HepG2 (cell line): ENCODE results near the gene HYAL1. TPM values are rescaled to one million over a fixed set of nuclear protein-coding genes. Genes with fewer than 3 reads are reported as not detected.

ENCODE experiments used
- EZH2 ChIP-seq: conservative IDR thresholded peaks from 2 replicates; pipeline ENCODE4 v1.6.1; 2012; ENCODE audit warnings: mild to moderate bottlenecking, low read depth, low read length, moderate library complexity
- IKZF4 ChIP-seq: sonication (generic); formaldehyde crosslinking; IDR thresholded peaks from 2 replicates; pipeline ENCODE4 v1.5.1; 2020; ENCODE audit warnings: borderline replicate concordance, mild to moderate bottlenecking, low read depth, missing genetic modification reagents; ENCODE audit errors: not compliant biosample characterization
- SIX1 ChIP-seq: sonication (generic); formaldehyde crosslinking; IDR thresholded peaks from 2 replicates; pipeline ENCODE4 v1.4.0; 2020; ENCODE audit warnings: missing genetic modification reagents, borderline replicate concordance
- SMAD3 ChIP-seq: sonication (generic); formaldehyde crosslinking; IDR thresholded peaks from 2 replicates; pipeline ENCODE4 v1.4.0; 2020; ENCODE audit warnings: missing genetic modification reagents
- SMYD3 ChIP-seq: sonication (generic); formaldehyde crosslinking; IDR thresholded peaks from 2 replicates; pipeline ENCODE4 v1.8.1; 2023; ENCODE audit warnings: mild to moderate bottlenecking, missing genetic modification reagents
- WIZ ChIP-seq: sonication (generic); formaldehyde crosslinking; IDR thresholded peaks from 2 replicates; pipeline ENCODE4 v1.5.1; 2020; ENCODE audit warnings: mild to moderate bottlenecking, missing genetic modification reagents
- ZNF44 ChIP-seq: sonication (generic); formaldehyde crosslinking; IDR thresholded peaks from 2 replicates; pipeline ENCODE4 v1.5.1; 2020; ENCODE audit warnings: mild to moderate bottlenecking, missing genetic modification reagents
- ZNF446 ChIP-seq: sonication (generic); formaldehyde crosslinking; IDR thresholded peaks from 2 replicates; pipeline ENCODE4 v1.5.0; 2020; ENCODE audit warnings: mild to moderate bottlenecking, missing genetic modification reagents
- ZNF7 ChIP-seq: IDR thresholded peaks from 2 replicates; pipeline ENCODE4 v1.6.1; 2016; ENCODE audit warnings: missing biosample characterization, missing genetic modification reagents
- ZNF772 ChIP-seq: sonication (generic); formaldehyde crosslinking; IDR thresholded peaks from 2 replicates; pipeline ENCODE4 v1.5.0; 2020; ENCODE audit warnings: mild to moderate bottlenecking, missing genetic modification reagents
- ZNF83 ChIP-seq: sonication (generic); formaldehyde crosslinking; IDR thresholded peaks from 2 replicates; pipeline ENCODE4 v1.4.0; 2020; ENCODE audit warnings: missing genetic modification reagents, mild to moderate bottlenecking, borderline replicate concordance
- ZZZ3 ChIP-seq: sonication (generic); formaldehyde crosslinking; IDR thresholded peaks from 2 replicates; pipeline ENCODE4 v1.4.0; 2020; ENCODE audit warnings: missing genetic modification reagents, mild to moderate bottlenecking, borderline replicate concordance
- polyA plus RNA-seq, 8 experiments: library from polyadenylated mRNA; depleted of rRNA in 3 of 8; stranded (reverse) in 7 of 8; unstranded in 1 of 8; fragments of >200 nt; fragmentation: Illumina TruSeq in 4 of 8; extraction: Trizol in 4 of 8; gene quantifications; 2 replicates each; pipeline versions ENCODE4 v1.2.1 to v1.2.3, GENCODE V29; 2011 to 2016; ENCODE audit warnings: low read depth in 4 of 8, missing spikeins in 1 of 8, mixed read lengths in 1 of 8; ENCODE audit not compliant: insufficient read depth in 1 of 8
- total RNA-seq, 5 experiments: library from RNA; depleted of rRNA; stranded (reverse); fragments of >200 nt; fragmentation: Illumina TruSeq; extraction: Trizol; gene quantifications; 2 replicates each; pipeline ENCODE4 v1.2.3, GENCODE V29; 2016; ENCODE audit warnings: low read depth in 1 of 5
- TF ChIP-seq, protein P1 (sequence below): sonication (generic); formaldehyde crosslinking; IDR thresholded peaks from 2 replicates; pipeline ENCODE4 v1.4.0; 2020; ENCODE audit warnings: missing genetic modification reagents
- TF ChIP-seq, protein P2 (sequence below): sonication (generic); formaldehyde crosslinking; IDR thresholded peaks from 2 replicates; pipeline ENCODE4 v1.4.0; 2020; ENCODE audit warnings: missing genetic modification reagents
- TF ChIP-seq, protein P3 (sequence below): sonication (generic); formaldehyde crosslinking; IDR thresholded peaks from 2 replicates; pipeline ENCODE4 v1.4.0; 2020; ENCODE audit warnings: missing genetic modification reagents, borderline replicate concordance
- TF ChIP-seq, protein P4 (sequence below), 2 experiments: sonication (generic) in 1 of 2; formaldehyde crosslinking in 1 of 2; IDR thresholded peaks; 2 replicates each; pipeline versions ENCODE4 v1.5.1 to v1.6.1; 2011 to 2020; ENCODE audit warnings: borderline replicate concordance in 1 of 2, low read depth in 1 of 2, low read length in 1 of 2, mild to moderate bottlenecking in 1 of 2, missing genetic modification reagents in 1 of 2, moderate library complexity in 1 of 2

HYAL1 gene
- total and polyA plus RNA-seq, 2 of the 13 experiments (the other 11 are each of a cell fraction or from before 2014, with no cell fraction given) = 76.5 to 193 TPM

DNA sequence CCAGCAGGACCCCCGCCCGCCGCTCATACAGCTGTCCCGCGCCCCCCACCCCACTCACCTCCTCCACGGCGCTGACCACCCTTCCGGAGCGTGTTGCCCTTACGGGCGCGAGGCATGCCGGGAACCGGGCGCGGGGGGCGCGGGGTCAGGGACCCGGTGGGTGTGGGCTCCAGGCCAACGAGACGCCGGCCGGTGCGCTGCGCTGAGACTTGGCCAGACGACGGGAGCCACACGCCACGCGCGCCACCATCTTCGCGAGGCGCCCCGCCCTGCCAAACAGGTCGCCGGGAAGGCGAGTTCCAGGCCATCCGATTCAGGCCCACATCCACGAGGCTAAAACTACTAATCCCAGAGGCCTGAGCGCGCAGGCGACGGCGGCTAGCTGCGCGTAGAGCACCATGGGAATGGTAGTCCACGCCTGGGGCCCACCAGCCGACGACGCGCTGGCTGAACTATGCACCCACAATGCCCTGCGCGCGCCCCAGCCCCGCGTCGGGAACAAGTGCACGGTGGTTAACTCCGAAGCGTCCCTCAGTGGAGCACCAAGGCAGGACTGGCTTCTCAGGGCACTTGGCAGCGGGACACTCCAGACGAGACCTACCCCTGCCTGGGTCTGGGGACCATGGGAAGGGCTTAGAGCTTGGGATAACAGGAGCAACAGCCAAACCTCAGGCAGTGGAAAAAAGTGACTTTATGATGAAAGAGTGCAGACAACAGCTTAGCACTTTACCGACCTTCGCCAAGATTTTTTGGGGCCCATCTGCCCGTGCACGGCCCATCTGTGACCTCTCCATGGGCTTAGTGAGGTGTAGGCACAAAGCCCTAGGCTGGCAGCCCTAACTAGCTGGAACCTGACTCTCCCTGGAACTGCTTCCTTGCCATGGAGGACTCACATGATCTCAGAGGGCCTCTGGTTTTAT, 11.0 kb downstream of the HYAL1 start, which contains the start of gene IFRD2 (continued):
- TF ChIP-seq, protein P1, sequence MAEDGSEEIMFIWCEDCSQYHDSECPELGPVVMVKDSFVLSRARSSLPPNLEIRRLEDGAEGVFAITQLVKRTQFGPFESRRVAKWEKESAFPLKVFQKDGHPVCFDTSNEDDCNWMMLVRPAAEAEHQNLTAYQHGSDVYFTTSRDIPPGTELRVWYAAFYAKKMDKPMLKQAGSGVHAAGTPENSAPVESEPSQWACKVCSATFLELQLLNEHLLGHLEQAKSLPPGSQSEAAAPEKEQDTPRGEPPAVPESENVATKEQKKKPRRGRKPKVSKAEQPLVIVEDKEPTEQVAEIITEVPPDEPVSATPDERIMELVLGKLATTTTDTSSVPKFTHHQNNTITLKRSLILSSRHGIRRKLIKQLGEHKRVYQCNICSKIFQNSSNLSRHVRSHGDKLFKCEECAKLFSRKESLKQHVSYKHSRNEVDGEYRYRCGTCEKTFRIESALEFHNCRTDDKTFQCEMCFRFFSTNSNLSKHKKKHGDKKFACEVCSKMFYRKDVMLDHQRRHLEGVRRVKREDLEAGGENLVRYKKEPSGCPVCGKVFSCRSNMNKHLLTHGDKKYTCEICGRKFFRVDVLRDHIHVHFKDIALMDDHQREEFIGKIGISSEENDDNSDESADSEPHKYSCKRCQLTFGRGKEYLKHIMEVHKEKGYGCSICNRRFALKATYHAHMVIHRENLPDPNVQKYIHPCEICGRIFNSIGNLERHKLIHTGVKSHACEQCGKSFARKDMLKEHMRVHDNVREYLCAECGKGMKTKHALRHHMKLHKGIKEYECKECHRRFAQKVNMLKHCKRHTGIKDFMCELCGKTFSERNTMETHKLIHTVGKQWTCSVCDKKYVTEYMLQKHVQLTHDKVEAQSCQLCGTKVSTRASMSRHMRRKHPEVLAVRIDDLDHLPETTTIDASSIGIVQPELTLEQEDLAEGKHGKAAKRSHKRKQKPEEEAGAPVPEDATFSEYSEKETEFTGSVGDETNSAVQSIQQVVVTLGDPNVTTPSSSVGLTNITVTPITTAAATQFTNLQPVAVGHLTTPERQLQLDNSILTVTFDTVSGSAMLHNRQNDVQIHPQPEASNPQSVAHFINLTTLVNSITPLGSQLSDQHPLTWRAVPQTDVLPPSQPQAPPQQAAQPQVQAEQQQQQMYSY (CRISPR knock-in tag) = no peak
- TF ChIP-seq ZNF772 (CRISPR knock-in tag) = peak; percentile 91
- no peak for TF ChIP-seq ZZZ3 (CRISPR knock-in tag)
- TF ChIP-seq ZNF83 (CRISPR knock-in tag) = no peak
- TF ChIP-seq, protein P2, sequence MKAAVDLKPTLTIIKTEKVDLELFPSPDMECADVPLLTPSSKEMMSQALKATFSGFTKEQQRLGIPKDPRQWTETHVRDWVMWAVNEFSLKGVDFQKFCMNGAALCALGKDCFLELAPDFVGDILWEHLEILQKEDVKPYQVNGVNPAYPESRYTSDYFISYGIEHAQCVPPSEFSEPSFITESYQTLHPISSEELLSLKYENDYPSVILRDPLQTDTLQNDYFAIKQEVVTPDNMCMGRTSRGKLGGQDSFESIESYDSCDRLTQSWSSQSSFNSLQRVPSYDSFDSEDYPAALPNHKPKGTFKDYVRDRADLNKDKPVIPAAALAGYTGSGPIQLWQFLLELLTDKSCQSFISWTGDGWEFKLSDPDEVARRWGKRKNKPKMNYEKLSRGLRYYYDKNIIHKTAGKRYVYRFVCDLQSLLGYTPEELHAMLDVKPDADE (CRISPR knock-in tag) = no peak
- no peak for TF ChIP-seq SMYD3 (CRISPR knock-in tag)
- no peak; the same call in 1 of the 2 replicates for TF ChIP-seq WIZ (CRISPR knock-in tag)
- TF ChIP-seq, protein P3, sequence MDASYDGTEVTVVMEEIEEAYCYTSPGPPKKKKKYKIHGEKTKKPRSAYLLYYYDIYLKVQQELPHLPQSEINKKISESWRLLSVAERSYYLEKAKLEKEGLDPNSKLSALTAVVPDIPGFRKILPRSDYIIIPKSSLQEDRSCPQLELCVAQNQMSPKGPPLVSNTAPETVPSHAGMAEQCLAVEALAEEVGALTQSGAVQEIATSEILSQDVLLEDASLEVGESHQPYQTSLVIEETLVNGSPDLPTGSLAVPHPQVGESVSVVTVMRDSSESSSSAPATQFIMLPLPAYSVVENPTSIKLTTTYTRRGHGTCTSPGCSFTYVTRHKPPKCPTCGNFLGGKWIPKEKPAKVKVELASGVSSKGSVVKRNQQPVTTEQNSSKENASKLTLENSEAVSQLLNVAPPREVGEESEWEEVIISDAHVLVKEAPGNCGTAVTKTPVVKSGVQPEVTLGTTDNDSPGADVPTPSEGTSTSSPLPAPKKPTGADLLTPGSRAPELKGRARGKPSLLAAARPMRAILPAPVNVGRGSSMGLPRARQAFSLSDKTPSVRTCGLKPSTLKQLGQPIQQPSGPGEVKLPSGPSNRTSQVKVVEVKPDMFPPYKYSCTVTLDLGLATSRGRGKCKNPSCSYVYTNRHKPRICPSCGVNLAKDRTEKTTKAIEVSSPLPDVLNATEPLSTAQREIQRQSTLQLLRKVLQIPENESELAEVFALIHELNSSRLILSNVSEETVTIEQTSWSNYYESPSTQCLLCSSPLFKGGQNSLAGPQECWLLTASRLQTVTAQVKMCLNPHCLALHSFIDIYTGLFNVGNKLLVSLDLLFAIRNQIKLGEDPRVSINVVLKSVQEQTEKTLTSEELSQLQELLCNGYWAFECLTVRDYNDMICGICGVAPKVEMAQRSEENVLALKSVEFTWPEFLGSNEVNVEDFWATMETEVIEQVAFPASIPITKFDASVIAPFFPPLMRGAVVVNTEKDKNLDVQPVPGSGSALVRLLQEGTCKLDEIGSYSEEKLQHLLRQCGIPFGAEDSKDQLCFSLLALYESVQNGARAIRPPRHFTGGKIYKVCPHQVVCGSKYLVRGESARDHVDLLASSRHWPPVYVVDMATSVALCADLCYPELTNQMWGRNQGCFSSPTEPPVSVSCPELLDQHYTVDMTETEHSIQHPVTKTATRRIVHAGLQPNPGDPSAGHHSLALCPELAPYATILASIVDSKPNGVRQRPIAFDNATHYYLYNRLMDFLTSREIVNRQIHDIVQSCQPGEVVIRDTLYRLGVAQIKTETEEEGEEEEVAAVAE (CRISPR knock-in tag) = no peak
- no peak for TF ChIP-seq SIX1 (CRISPR knock-in tag)
- no peak for TF ChIP-seq EZH2
- TF ChIP-seq, protein P4, sequence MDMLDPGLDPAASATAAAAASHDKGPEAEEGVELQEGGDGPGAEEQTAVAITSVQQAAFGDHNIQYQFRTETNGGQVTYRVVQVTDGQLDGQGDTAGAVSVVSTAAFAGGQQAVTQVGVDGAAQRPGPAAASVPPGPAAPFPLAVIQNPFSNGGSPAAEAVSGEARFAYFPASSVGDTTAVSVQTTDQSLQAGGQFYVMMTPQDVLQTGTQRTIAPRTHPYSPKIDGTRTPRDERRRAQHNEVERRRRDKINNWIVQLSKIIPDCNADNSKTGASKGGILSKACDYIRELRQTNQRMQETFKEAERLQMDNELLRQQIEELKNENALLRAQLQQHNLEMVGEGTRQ (IDR thresholded peaks at IDR 0.05; ENCODE audit: low read depth, low read length) = no peak
- TF ChIP-seq, protein P4 (CRISPR knock-in tag; IDR thresholded peaks at IDR 0.05; ENCODE audit: borderline replicate concordance) = no peak; the same call in 1 of the 2 replicates
- 0 out of 2 replicates have a peak, but pooled peaks have one; percentile 34 for TF ChIP-seq ZNF44 (CRISPR knock-in tag)
- TF ChIP-seq ZNF446 (CRISPR knock-in tag) = no peak
- TF ChIP-seq SMAD3 (CRISPR knock-in tag) = peak; percentile 72; the same call in 1 of the 2 replicates
- TF ChIP-seq ZNF7 (CRISPR knock-in tag) = no peak
- no peak for TF ChIP-seq IKZF4 (CRISPR knock-in tag)
